A673 (cell line): ENCODE results near the gene SHISA5. TPM values are rescaled to one million over a fixed set of nuclear protein-coding genes. Genes with fewer than 3 reads are reported as not detected.

Experiments
- BruUV-seq: library from RNA; stranded (reverse); fragments of 400-500 nt; replicated peaks from 2 replicates; lab custom pipeline; 2021; lab: Mats Ljungman, UMichigan
- CTCF ChIA-PET: fragments of 300-600 bp; sonication (Branson Sonifier 250); formaldehyde crosslinking; loops from one replicate; lab custom pipeline; 2022; ENCODE audit warnings: antibody characterized with exemption; lab: Charles Lee
- POLR2A ChIA-PET: fragments of 300-600 bp; sonication (Branson Sonifier 250); formaldehyde crosslinking; loops from one replicate; lab custom pipeline; 2022; ENCODE audit warnings: antibody characterized with exemption; ENCODE audit not compliant: low non-redundant PET; lab: Charles Lee
- DNase-seq: peaks from one replicate; pipeline ENCODE4 v3.0.0-alpha.2; 2015; ENCODE audit warnings: low spot score
- H3K27ac ChIP-seq: fragments of 200-600 bp; sonication (generic); 2 replicates; pipeline ENCODE4 v1.5.1; 2016; ENCODE audit warnings: mixed run types, low read depth, mild to moderate bottlenecking, mixed read lengths, antibody characterized with exemption, low read length; ENCODE audit not compliant: poor library complexity, severe bottlenecking
- H3K27me3 ChIP-seq: fragments of 200-600 bp; sonication (generic); replicated peaks from 2 replicates; pipeline ENCODE4 v1.6.1; 2017; ENCODE audit warnings: mixed run types, low read depth, mild to moderate bottlenecking, mixed read lengths, antibody characterized with exemption, low read length; ENCODE audit not compliant: insufficient read depth, poor library complexity
- H3K36me3 ChIP-seq: fragments of 200-600 bp; sonication (generic); 2 replicates; pipeline ENCODE4 v1.6.1; 2016; ENCODE audit warnings: mixed run types, mild to moderate bottlenecking, mixed read lengths, antibody characterized with exemption, low read length; ENCODE audit not compliant: insufficient read depth, poor library complexity, severe bottlenecking
- H3K4me1 ChIP-seq: fragments of 200-600 bp; sonication (generic); 2 replicates; pipeline ENCODE4 v1.6.1; 2017; ENCODE audit warnings: mixed run types, mild to moderate bottlenecking, mixed read lengths, antibody characterized with exemption, low read length; ENCODE audit not compliant: insufficient read depth, poor library complexity, severe bottlenecking
- H3K4me3 ChIP-seq: fragments of 200-600 bp; sonication (generic); 2 replicates; pipeline ENCODE4 v1.5.1; 2016; ENCODE audit warnings: low read depth, mixed run types, mild to moderate bottlenecking, mixed read lengths, low read length; ENCODE audit not compliant: poor library complexity, severe bottlenecking
- H3K9me3 ChIP-seq: fragments of 200-600 bp; sonication (generic); 2 replicates; pipeline ENCODE4 v1.6.1; 2016; ENCODE audit warnings: mixed run types, low read depth, mild to moderate bottlenecking, mixed read lengths, antibody characterized with exemption, low read length; ENCODE audit not compliant: poor library complexity, severe bottlenecking
- EZH2 ChIP-seq: fragments of 200-600 bp; sonication (generic); IDR thresholded peaks from 2 replicates; pipeline ENCODE4 v1.6.1; 2017; ENCODE audit warnings: borderline replicate concordance, low read depth, mild to moderate bottlenecking, mixed read lengths, antibody characterized with exemption, low read length; ENCODE audit not compliant: poor library complexity, severe bottlenecking
- intact Hi-C: fragments of 100-400 bp; cut with micrococcal nuclease; formaldehyde crosslinking; loops from one replicate; pipeline ENCODE4 v1.10.0; 2022; ENCODE audit not compliant: unreplicated experiment
- total RNA-seq: library from RNA; stranded (reverse); gene quantifications from 2 replicates; pipeline ENCODE4 v1.2.3, GENCODE V29; 2021
- TF ChIP-seq, protein P1 (sequence below): fragments of 300-800, 200-600 bp; sonication (generic); conservative IDR thresholded peaks from 2 replicates; pipeline ENCODE4 v1.5.1; 2017; ENCODE audit warnings: low read depth, mild to moderate bottlenecking, antibody characterized with exemption, low read length, moderate library complexity, mixed read lengths

The SHISA5 gene
- total RNA-seq, 1 experiment from 2014 or later: 61.8 TPM

DNA sequence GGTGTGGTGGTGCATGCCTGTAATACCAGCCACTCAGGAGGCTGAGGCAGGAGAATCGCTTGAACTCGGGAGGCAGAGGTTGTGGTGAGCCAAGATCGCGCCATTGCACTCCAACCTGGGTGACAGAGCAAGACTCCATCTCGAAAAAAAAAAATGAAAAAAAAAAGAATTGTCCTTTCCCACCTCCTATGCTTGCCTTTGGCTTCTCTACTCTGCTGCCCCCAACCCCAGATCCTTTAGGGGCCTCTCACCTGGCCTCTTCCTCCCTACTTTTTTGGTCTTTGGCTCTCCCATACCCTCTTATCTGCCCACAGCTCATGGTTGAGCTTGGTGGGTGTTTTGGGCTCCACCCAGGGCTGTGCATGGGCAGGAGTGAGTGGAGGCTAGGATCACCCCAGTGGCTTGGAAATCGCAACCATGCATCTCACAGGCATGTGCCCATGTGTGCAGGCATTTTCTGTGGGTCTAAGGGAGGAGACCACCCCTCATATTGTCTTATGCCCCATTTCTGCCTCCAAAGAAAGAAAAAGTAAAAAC, 2.1 kb upstream of the SHISA5 start:
- no peak for DNase-seq
- no TSS peak for BruUV-seq
- no peaks in the 10 kb centered on the region for H3K9me3 ChIP-seq

GRCh38 chr3:48505146-48505545, 1.2 kb upstream of the SHISA5 start:
- Histone ChIP-seq H3K4me3 (no peak overlapping the region), H3K36me3 (no peaks in the 10 kb centered on the region), H3K27ac (no peak overlapping the region), H3K4me1 (peaks cover 5% of the 10 kb centered on the region), H3K27me3 (no peaks in the 10 kb centered on the region), H3K9me3 (no peaks in the 10 kb centered on the region)
- POLR2A ChIA-PET: no interaction called here
- intact Hi-C loops: no loop called here
- CTCF ChIA-PET: no interaction called here
- no peak for TF ChIP-seq EZH2
- TF ChIP-seq, protein P1, sequence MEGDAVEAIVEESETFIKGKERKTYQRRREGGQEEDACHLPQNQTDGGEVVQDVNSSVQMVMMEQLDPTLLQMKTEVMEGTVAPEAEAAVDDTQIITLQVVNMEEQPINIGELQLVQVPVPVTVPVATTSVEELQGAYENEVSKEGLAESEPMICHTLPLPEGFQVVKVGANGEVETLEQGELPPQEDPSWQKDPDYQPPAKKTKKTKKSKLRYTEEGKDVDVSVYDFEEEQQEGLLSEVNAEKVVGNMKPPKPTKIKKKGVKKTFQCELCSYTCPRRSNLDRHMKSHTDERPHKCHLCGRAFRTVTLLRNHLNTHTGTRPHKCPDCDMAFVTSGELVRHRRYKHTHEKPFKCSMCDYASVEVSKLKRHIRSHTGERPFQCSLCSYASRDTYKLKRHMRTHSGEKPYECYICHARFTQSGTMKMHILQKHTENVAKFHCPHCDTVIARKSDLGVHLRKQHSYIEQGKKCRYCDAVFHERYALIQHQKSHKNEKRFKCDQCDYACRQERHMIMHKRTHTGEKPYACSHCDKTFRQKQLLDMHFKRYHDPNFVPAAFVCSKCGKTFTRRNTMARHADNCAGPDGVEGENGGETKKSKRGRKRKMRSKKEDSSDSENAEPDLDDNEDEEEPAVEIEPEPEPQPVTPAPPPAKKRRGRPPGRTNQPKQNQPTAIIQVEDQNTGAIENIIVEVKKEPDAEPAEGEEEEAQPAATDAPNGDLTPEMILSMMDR: no peak
- BruUV-seq: no TSS peak
- DNase-seq: no peak

More for the DNA sequence above, 2.1 kb upstream of the SHISA5 start:
- intact Hi-C loops: no loop called here
- TF ChIP-seq, protein P1: no peak
- no peak for TF ChIP-seq EZH2
- ChIA-PET POLR2A (no interaction called here), CTCF (no interaction called here)
- H3K27me3 ChIP-seq: no peaks in the 10 kb centered on the region
- peaks cover 5% of the 10 kb centered on the region for H3K4me1 ChIP-seq
- no peak overlapping the region for H3K27ac ChIP-seq
- no peaks in the 10 kb centered on the region for H3K36me3 ChIP-seq
- no peak overlapping the region for H3K4me3 ChIP-seq

DNA sequence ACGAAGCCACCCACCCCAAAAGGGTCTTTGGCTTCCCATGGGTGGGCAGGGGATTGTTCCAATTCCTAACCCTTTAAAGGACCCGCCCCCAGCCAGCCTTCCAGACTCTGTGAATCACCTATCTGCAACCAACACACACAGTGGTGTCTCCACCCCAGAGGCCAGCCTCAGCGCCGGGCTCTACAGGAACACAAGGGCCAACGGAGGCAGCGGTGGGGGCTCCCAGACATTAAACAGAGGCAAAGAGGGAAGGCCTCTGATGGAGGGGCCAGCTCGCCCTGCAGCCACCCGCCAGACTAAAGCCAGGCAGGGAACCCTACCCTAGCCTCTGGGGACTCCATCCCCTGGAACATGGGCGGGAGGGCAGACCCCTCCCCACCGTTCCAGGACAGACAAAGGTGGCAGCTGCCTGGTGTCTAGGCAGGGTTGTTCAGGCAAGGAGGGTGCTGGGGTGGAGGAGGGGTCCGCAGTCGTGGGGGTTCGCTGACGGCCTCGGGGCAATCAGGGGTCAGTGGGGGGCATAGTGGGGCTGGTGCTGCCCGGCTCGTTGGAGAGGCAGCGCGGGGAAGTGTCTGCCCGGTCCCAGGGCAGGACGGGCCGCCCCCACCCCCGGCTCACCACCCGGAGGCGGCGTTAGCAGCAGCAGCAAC, 448 bp downstream of the SHISA5 start:
- Histone ChIP-seq H3K27me3 (no peaks in the 10 kb centered on the region), H3K4me3 (peak overlapping the region; percentile 50), H3K4me1 (peaks cover 5% of the 10 kb centered on the region), H3K9me3 (no peaks in the 10 kb centered on the region), H3K36me3 (no peaks in the 10 kb centered on the region), H3K27ac (peak overlapping the region; percentile 37)
- CTCF ChIA-PET: no interaction called here
- intact Hi-C loops: no loop called here
- DNase-seq: no peak
- TF ChIP-seq EZH2: no peak
- TF ChIP-seq, protein P1: no peak
- POLR2A ChIA-PET: no interaction called here
- no TSS peak for BruUV-seq
